Measurements from ENCODE around the gene TMEM167A. TPM values are rescaled to one million over a fixed set of nuclear protein-coding genes. Genes with fewer than 3 reads are reported as not detected.

TMEM167A gene, protein sequence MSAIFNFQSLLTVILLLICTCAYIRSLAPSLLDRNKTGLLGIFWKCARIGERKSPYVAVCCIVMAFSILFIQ
- 10 to 100 TPM; 59.4 to 69.2 TPM for total RNA-seq
- long read RNA-seq, full-length matches to known transcripts: 35 of 45 reads
- long read RNA-seq, partial matches to known transcripts: 2 of 45 reads
- long read RNA-seq, other reads (novel, unspliced or antisense): 8 of 45 reads

DNA sequence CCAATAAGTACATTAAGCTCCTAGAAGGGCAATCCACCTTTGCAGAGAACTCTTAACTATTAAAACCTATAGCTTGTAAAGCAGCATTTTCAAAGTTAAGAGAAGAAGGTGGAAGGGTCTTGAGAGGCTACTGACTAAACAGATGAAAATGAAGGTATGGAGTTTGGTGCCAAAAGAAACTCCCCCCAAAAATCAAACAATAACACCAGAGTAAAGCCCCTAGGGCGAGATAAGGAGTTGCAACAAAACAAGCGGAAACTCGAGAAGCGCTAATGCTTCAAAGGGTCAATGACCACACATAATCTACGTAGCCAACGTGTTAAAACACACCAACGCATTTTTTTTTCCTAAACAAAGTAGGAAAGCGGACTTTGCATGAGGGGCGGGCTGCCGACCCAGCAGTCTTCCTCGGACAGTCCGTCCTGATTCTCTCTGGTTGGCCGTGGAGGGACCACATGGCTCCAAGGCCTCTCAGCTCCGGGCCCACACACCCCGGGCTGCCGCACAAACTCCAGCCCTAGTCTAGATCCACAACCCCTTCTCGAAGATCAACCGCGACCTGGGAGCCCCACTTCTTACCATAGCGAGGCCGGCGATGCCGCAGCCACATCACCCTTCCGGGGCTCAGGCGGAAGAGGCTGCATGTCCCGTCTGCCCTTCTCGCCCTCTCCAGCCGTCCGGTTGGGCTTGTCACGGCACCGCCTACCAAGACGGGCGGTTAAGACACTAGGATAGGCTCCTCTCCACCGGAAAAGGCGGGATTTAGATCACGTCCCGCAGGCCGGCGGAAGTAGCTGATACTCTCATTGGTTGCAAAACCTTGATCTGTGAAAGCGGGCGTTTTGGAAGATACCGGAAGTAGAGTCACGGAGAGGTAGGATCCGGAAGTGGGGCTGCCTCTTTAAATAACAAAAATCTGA lies at the start of gene TMEM167A, which contains the start of gene XRCC4:
Gene TMEM167A, minus strand, starts transcription at position 653 of the 920 bp plus-strand sequence. Its CDS starts 71 bp downstream, at position 582.
Gene XRCC4, plus strand, starts transcription at position 806 of the 920 bp plus-strand sequence. CDS start 27,373 bp downstream, outside the sequence.
- peak; percentile 100 for ATAC-seq
- intact Hi-C loops (cut with DNase I): no loop called here
- peak; percentile 98 for DNase-seq

GRCh38 chr5:83126501-83126900 lies 49.3 kb upstream of the TMEM167A start:
- no peak for DNase-seq
- no peak for ATAC-seq
- intact Hi-C loops (cut with DNase I): no loop called here

GRCh38 chr5:83125560-83125959 lies 48.4 kb upstream of the TMEM167A start:
- no peak for ATAC-seq
- intact Hi-C loops (cut with DNase I): no loop called here
- DNase-seq: no peak

GRCh38 chr5:83124593-83124992 lies 47.4 kb upstream of the TMEM167A start:
- intact Hi-C loops (cut with DNase I): no loop called here
- ATAC-seq (no peak), DNase-seq (no peak)

DNA sequence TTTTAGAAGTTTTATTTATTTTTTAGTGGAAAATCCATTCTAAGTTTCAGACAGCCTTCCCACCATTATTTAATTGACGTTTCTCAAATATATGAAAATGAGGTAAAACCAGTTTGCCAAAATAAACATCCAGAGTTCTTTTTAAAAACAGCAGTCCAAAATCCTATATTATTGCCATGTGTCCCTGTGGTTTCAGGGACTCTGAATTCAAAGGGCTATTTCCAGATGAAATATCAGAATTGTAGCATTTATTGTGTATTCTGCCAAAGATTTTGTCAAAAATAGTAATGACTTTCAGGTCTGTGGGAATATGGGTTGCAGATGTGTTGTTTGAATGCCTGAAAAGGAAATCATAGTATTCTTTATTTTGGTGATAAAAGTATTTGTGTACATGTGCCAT lies 41.8 kb upstream of the TMEM167A start:
- no peak for ATAC-seq
- no peak for DNase-seq
- intact Hi-C loops (cut with DNase I): no loop called here

GRCh38 chr5:83118471-83118870 lies 41.3 kb upstream of the TMEM167A start:
- intact Hi-C loops (cut with DNase I): no loop called here
- ATAC-seq: no peak
- no peak for DNase-seq

GRCh38 chr5:83115816-83116215 lies 38.6 kb upstream of the TMEM167A start:
- ATAC-seq: no peak
- intact Hi-C loops (cut with DNase I): no loop called here

DNA sequence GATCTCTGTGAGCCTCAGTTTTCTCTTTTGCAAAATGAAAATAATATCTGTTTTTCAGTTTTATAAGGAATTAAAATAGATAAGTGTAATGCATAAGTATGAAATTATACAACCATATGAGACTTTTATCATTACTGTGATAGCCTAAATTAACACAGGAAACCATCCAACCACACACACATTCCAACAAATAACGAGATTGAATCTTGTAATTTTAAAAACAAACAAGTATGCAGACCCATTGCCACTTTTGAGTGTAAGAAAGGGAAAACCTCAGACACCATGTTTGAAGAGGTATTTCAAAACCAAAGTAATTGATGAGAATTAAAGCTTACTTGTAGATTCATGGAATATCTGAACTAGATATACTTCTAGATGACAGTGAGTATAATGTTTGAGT lies 32.2 kb upstream of the TMEM167A start:
- intact Hi-C loops (cut with DNase I): no loop called here
- no peak for DNase-seq
- no peak for ATAC-seq

More at GRCh38 chr5:83115816-83116215, 38.6 kb upstream of the TMEM167A start:
- DNase-seq: no peak

DNA sequence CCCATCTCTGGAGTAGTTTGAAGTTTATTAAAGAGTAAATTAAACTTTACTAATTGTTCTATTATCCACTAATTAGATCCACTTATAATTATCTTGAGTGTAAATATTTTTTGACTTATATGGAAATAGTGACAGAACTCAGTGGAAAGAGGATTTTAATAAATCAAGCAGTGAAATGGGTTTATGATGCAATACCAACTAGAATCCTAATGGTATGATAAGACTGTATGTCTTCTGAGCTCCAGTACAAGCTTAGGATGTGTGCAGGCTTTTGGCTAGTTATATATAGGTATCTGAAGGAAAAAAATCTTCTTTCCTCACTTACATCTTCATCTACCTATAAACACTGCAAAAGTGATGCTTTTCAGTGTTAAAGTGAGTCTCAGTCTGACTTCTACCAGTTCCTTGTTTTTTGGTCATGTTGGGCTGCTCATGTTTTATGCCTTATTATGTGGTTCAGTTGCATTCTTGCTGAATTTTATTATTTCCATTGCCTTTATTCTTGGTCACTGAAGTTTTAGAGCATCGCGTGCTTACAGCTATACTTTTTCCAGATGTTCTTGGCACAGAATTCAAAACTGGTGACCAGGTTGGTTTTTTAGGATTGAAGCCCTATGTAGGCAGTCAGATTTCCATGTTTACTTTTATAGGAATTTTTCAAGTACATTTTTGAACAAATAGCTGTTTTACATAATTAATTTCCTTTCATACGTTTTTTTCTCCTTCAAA lies 30.7 kb upstream of the TMEM167A start:
- no peak for ATAC-seq

DNA sequence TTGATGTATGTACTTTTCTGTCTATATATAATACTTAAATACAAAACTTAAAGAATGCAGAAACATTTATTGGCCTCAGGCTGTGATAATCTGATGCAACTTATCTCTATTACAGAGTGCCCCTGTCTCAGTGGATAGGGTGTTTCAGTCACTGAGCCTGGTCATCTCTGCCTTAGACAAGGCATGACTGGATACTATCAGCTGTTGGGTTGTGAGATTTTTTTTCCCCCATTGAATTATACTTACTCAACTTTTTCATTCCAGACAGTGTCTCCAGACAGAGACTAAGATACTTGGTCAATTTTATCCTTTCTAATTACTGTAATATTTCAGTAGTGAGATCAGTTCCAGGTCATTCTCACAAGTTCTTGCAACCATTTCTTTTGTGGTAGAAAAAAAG lies 26.8 kb upstream of the TMEM167A start:
- intact Hi-C loops (cut with DNase I): no loop called here
- DNase-seq (no peak), ATAC-seq (peak in 1 of 2 donors; percentile 69)

More for the DNA sequence above, 30.7 kb upstream of the TMEM167A start:
- intact Hi-C loops (cut with DNase I): no loop called here
- no peak for DNase-seq

DNA sequence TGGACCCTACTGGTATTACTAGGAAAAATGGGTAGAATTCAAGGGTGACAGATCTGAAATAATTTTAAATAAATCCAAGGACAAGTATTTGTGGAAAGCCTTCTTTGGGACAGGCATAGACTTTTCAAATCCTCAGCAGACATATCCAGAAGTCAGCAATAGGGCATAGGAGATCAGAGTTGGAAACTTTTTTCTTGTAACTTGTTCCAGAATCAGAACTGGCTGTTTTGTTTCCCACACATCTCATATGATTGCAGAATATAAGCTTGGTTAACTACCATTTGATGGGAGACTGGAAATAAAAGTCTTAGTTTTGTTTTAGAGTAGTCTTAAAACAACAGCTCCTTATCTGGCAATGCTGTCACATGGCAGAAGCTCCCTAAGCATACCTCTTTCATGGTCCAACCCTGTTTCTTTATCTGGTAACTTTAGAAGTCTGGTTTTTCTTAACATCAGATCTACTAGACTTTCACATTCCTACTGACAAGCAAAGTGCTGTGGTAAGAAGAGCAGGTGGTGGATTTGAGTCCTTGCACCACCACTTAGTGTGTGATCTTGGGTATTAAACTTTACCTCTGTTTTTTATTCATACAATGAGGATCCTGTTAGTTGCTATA lies 25.3 kb upstream of the TMEM167A start:
- ATAC-seq: no peak
- intact Hi-C loops (cut with DNase I): no loop called here
- DNase-seq: no peak

GRCh38 chr5:83101514-83101913 lies 24.3 kb upstream of the TMEM167A start:
- ATAC-seq (peak in 1 of 2 donors; percentile 39), DNase-seq (no peak)
- intact Hi-C loops (cut with DNase I): no loop called here

- no peak for DNase-seq
- ATAC-seq: no peak
- intact Hi-C loops (cut with DNase I): no loop called here
These were observed 22.3 kb upstream of the TMEM167A start for GRCh38 chr5:83099445-83099844.

DNA sequence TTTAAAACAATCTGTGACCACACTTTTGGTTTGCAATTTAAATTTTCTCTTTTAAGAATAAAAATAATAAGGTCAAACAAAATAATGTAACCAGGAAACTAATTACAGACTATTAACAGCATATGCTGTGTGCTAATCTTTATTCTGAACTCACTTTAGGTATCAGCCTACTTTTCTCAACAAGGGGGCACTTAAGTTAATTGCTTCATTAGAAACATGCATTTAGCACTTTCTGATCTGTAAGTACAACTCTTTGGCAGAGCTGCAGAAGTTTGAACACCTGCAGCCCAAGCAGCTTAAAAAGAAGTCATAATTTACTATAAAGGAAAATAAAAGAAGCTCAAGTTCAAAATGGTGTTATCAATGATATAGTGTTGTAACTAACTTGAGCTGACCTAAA lies 21.8 kb upstream of the TMEM167A start:
- intact Hi-C loops (cut with DNase I): no loop called here
- DNase-seq (no peak), ATAC-seq (no peak)

DNA sequence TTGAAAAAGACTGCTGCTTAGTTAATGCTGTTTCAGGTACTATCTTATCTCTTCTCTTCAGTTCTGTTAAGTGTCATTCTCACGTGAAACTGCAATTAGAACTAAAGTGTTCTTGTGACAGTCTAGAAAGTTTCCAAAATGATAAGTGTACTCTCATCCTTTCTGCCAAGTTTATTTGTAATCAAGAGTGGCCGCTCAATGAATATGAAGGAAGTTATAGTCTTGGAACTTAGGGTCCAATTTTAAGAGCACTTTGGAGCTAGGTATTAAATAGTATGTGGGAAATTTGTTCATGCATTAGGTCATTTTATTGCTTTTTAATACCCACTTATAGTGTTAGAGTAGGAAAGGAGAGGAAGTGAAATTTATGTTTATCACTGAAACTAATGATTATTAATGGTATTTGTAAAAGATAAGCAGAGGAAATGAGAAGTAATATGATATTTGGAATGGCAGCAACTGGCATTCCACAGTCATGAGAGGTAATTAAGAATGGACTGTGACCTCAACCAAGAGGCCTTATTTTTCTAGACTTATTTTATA lies 20.6 kb upstream of the TMEM167A start:
- peak; percentile 50 to 58 for ATAC-seq
- intact Hi-C loops (cut with DNase I): no loop called here
- DNase-seq: no peak

DNA sequence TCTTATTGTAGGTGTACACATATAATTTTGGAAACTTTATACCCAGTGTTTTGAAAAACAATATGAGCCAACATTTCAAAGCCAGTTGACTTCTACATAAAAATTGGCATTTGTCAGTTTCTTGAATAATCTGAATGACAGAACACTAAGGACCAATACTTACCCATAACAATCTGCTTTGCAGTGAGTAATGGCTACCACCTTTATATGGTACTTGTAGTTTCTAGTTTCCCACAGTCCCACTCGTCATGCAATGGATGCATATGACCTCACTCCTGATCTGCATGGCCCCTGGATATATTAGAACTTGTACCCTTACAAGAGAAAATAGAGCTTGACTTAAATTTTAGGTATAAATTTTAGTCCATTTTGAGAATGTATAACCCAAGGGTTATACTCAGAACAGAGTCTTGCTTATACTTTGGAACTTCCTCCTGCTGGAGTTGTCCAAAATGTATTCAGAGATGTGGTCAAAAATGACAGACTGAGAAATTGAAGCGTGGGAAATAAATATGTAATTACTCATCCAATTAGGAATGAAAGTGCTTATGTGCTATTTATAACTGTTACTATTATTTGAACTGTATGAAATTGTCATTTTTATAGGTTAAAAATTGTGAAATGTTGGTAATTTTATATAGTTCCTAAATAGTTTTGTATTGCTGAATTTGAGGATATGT lies 19.6 kb upstream of the TMEM167A start:
- peak in 1 of 2 donors; percentile 48 for ATAC-seq
- DNase-seq: no peak
- intact Hi-C loops (cut with DNase I): no loop called here

DNA sequence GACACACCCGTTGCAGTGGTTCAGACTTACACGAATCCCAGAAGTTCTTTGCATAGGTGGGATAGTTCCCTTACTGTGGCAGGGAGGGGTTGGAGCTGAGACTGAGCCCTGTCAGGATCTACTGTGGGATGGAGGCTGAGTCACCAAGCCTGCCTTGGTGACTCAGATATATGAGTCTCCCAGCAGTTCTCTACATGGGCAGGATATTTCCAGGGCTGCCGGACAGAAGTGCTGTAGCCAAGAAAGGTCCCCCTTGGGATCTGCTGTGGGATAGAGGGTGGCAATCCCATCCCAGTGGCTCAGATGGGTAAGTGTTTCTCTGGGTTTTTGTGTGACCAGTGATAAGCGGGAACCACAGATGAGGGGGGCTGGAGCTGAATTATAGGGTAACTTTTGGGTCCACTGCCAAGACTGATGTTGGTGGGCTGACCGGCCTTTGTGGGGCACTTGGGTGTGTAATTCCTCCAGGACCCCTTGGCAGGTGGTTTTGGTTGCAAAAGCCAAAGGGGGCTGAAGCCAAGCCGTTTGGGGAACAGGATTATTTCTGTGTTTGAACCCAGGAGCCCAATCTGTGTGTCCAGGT lies 18.9 kb upstream of the TMEM167A start:
- DNase-seq (no peak), ATAC-seq (peak in 1 of 2 donors; percentile 97)
- intact Hi-C loops (cut with DNase I): no loop called here
